Tibial nerve (tissue), 4 donors: Measurements from ENCODE around the gene RUNDC1. TPM values are rescaled to one million over a fixed set of nuclear protein-coding genes. Genes with fewer than 3 reads are reported as not detected.

Source experiments
- DNase-seq, 2 donors: peaks; one replicate each; pipeline ENCODE4 v3.0.0-alpha.2; 2019; ENCODE audit warnings: low spot score in 2 of 2
- H3K27ac ChIP-seq, 4 donors: fragments of 200-600 bp; sonication (generic) in 3 of 4; one replicate each; pipeline ENCODE4 v1.5.1; 2017 to 2019; ENCODE audit warnings: mild to moderate bottlenecking in 1 of 4
- H3K27me3 ChIP-seq, 2 donors: fragments of 200-600 bp; sonication (generic) in 1 of 2; one replicate each; pipeline versions ENCODE4 v1.5.1 to v1.6.0; 2017 to 2019
- H3K36me3 ChIP-seq, 3 donors: fragments of 200-600 bp; sonication (generic); one replicate each; pipeline ENCODE4 v1.5.1; 2018 to 2019
- H3K4me1 ChIP-seq, 4 donors: fragments of 200-600 bp; sonication (generic) in 3 of 4; one replicate each; pipeline ENCODE4 v1.5.1; 2017 to 2019
- H3K4me3 ChIP-seq, 4 donors: fragments of 200-600 bp; sonication (generic) in 3 of 4; one replicate each; pipeline ENCODE4 v1.5.1; 2017 to 2019; ENCODE audit warnings: mild to moderate bottlenecking in 1 of 4, moderate library complexity in 1 of 4
- H3K9me3 ChIP-seq, 4 donors: fragments of 200-600 bp; sonication (generic) in 3 of 4; one replicate each; pipeline ENCODE4 v1.5.1; 2017 to 2019
- EP300 ChIP-seq, 2 donors: sonication (generic); formaldehyde crosslinking; IDR thresholded peaks; one replicate each; pipeline ENCODE4 v1.6.1; 2017; ENCODE audit warnings: antibody characterized with exemption in 2 of 2, mild to moderate bottlenecking in 1 of 2
- POLR2A ChIP-seq, 2 donors: fragments of 450-650 bp; IDR thresholded peaks; one replicate each; pipeline ENCODE4 v1.6.1; 2017; ENCODE audit warnings: antibody characterized with exemption in 2 of 2, mild to moderate bottlenecking in 2 of 2, moderate library complexity in 2 of 2
- WGBS, 2 donors: methylation state at CpG; one replicate each; pipeline ENCODE4 v1.1.5; 2018; 5-methylcytosine and 5-hydroxymethylcytosine counted together
- total RNA-seq, 4 donors: library from RNA; depleted of rRNA; stranded (reverse); fragments of >200 nt; gene quantifications; one replicate each; pipeline ENCODE4 v1.1.0, GENCODE V29; 2016
- TF ChIP-seq, protein P1 (sequence below), 5 experiments: fragments of 200-600 bp in 3 of 5; fragments of 450-650 bp in 2 of 5; sonication (generic) in 3 of 5; IDR thresholded peaks; one replicate each; pipeline ENCODE4 v1.5.1; 2016 to 2019; ENCODE audit warnings: antibody characterized with exemption in 5 of 5, mild to moderate bottlenecking in 3 of 5, moderate library complexity in 2 of 5

RUNDC1 gene
- total RNA-seq, 4 donors from 2014 or later = 10.7 to 15.6 (median 12.9) TPM

DNA sequence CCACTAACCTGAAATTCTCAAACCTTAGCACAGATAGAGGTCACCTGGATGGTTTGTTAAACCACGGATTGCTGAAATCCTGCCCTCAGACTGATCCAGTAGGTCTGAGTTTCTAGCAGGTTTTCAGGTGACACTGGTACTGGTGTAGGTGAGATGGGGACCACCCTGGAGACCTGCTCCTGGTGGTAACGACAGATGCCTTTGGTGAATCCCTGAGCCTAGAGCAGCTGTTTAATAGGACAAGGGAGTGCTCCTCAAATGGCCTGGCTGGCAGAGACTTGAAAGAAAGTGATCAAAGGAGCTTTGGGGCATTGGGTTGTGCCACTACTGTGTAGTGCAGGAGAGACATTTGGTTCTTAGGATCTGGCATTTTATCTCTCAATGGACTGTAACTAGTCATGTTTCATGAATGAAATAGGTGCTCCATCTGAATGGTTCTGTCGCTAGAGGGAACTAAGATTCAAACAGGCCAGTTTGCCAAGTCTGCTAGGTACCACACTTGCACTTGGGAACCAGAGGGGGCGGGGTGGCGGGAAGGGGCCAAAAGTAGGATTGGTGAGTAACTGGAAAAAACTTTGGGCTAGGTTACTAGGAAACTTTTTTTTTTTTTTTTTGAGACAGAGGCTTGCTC, 23.3 kb downstream of the RUNDC1 start:
- Histone ChIP-seq H3K27ac (no peak overlapping the region), H3K36me3 (peaks cover 0 to 51% (median 26%) of the 10 kb centered on the region in 3 donors), H3K4me3 (no peak overlapping the region), H3K27me3 (no peaks in the 10 kb centered on the region), H3K9me3 (no peaks in the 10 kb centered on the region), H3K4me1 (peaks cover 0 to 43% (median 21%) of the 10 kb centered on the region in 4 donors)
- 84 to 89% methylated on average over 5 of the region's 5 CpGs for WGBS, 2 donors
- no peak for DNase-seq
- TF ChIP-seq POLR2A (IDR thresholded peaks at IDR 0.05) (no peak), EP300 (IDR thresholded peaks at IDR 0.05) (no peak)
- TF ChIP-seq, protein P1, sequence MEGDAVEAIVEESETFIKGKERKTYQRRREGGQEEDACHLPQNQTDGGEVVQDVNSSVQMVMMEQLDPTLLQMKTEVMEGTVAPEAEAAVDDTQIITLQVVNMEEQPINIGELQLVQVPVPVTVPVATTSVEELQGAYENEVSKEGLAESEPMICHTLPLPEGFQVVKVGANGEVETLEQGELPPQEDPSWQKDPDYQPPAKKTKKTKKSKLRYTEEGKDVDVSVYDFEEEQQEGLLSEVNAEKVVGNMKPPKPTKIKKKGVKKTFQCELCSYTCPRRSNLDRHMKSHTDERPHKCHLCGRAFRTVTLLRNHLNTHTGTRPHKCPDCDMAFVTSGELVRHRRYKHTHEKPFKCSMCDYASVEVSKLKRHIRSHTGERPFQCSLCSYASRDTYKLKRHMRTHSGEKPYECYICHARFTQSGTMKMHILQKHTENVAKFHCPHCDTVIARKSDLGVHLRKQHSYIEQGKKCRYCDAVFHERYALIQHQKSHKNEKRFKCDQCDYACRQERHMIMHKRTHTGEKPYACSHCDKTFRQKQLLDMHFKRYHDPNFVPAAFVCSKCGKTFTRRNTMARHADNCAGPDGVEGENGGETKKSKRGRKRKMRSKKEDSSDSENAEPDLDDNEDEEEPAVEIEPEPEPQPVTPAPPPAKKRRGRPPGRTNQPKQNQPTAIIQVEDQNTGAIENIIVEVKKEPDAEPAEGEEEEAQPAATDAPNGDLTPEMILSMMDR (IDR thresholded peaks at IDR 0.05) = no peak

DNA sequence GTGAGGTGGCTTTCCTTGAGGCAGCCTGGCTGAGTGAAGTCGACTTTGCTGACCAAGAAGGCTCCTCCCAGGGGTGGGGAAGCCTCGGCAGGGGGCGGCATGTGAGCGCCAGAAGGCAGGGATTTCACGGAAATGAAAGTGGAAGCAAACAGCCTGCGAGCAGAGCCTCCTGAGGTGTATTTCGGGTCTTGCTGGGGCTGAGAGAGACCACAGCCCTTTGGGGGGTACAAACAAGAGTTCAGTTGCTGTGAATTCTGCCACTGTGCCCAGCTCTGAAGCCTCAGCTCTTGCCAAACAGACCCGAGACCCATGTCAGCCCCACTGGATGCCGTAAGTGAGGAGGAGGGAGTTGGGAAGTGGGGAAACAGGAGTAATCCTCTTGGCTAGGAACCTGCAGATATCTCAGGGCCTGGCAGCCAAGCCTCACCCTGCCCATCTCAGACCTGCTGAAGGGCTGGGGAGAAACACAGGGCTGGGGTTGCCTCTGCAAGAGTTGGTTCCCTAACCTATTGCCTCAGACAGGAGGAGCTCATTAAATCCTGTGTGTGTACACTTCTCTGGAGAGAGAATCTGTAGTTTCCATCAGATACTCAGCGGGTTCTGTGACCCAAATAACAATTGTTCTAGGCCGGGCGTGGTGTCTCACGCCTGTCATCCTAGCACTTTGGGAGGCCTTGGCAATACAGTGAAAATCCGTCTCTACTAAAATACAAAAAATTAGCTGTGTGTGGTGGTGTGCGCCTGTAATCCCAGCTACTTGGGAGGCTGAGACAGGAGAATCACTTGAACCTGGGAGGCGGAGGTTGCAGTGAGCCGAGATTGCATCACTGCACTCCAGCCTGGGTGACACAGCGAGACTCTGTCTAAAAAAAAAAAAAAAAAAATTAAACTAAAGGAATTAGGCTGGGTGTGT, 26.5 kb downstream of the RUNDC1 start, which contains the start of gene IFI35:
IFI35 (plus strand) TSS at position 146 of the 913 bp plus-strand sequence; CDS start at position 310, 164 bp downstream.
- peak within 1 kb of the TSS; percentile 67 to 97 (median 92) for H3K27ac ChIP-seq
- no peaks in the 10 kb centered on the region for H3K27me3 ChIP-seq
- peaks cover 0 to 52% (median 26%) of the 10 kb centered on the region in 4 donors for H3K4me1 ChIP-seq
- peaks cover 0 to 30% (median 17%) of the 10 kb centered on the region in 3 donors for H3K36me3 ChIP-seq
- H3K4me3 ChIP-seq = peak within 1 kb of the TSS; percentile 47 to 89 (median 60)
- no peaks in the 10 kb centered on the region for H3K9me3 ChIP-seq
- peak in 1 of 2 donors; percentile 85 for TF ChIP-seq EP300 (IDR thresholded peaks at IDR 0.05)
- TF ChIP-seq POLR2A (IDR thresholded peaks at IDR 0.05) = peak; percentile 43 to 57
- TF ChIP-seq, protein P1 (IDR thresholded peaks at IDR 0.05) = peak; percentile 18 to 62 (median 41)
- DNase-seq = peak; percentile 80 to 83
- WGBS, 2 donors = 31 to 36% methylated on average over 18 of the region's 18 CpGs

DNA sequence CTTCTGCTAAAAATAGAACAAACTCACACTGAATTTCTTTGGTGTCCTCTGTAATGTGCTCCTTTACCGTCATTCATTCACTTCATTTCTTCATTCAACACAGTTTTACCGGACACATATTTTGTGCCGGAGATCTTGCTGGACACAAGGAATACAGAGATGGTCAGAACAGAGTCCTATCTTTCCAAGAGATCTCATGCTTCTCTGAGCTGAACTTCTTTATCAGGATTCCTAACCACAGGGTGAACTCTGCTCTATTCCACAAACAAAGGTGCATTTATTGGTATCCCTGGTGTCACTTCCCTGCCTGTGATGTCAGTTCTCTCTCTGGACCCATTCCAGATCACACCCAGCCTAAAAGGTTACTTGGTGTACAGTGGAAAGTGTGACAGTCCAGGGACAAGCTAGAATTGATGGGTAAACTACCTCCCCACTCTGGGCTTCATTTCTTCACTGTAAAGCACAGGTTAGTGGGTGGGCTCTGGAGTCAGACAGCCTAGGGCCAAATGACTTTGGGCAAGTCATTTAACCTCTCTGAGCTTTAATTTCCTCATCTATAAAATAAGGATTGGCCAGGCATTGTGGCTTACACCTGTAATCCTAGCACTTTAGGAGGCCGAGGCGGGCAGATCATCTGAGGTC, 30.4 kb downstream of the RUNDC1 start:
- WGBS, 2 donors = 70 to 75% methylated on average over 5 of the region's 5 CpGs
- DNase-seq = no peak
- Histone ChIP-seq H3K36me3 (peaks cover 0 to 32% (median 0%) of the 10 kb centered on the region in 3 donors), H3K27ac (peak overlapping the region; percentile 14 to 88 (median 62)), H3K4me3 (no peak overlapping the region), H3K4me1 (peaks cover 0 to 87% (median 41%) of the 10 kb centered on the region in 4 donors), H3K9me3 (no peaks in the 10 kb centered on the region), H3K27me3 (no peaks in the 10 kb centered on the region)
- TF ChIP-seq POLR2A (IDR thresholded peaks at IDR 0.05) (no peak), EP300 (IDR thresholded peaks at IDR 0.05) (no peak)
- TF ChIP-seq, protein P1 (IDR thresholded peaks at IDR 0.05) = no peak

DNA sequence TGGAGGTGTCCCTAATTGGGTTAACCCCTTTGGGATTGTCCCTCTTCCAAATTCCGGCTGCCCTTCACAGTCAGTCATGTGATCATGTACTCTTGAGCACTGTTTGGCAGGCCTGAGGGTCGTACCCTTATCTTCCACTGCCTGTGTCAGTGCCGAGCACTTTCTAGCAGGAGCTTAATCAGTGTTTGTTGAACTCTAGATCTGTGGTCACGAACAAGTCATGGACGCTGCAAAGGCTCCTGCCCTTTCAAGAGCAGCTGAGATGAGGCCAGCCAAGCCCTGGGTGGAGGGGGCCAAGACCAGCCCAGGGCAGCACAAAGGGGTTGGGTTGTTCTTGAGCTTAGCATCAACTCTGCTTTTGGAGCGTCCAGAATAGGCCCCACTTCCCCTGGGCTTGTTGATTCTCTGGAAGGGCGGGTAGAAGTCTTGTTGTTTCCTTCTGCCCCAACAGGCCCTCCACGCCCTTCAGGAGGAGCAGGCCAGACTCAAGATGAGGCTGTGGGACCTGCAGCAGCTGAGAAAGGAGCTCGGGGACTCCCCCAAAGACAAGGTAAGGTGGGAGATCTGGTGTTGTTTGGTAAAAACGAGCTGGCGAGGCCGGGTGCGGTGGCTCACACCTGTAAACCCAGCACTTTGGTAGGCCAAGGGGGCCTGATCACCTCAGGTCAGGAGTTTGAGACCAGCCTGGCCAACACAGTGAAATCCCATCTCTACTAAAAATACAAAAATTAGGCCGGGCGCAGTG, 31.5 kb downstream of the RUNDC1 start:
- DNase-seq = no peak
- TF ChIP-seq EP300 (IDR thresholded peaks at IDR 0.05) (peak in 1 of 2 donors; percentile 8), POLR2A (IDR thresholded peaks at IDR 0.05) (no peak)
- peak overlapping the region; percentile 48 to 88 (median 68) for H3K27ac ChIP-seq
- peaks cover 0 to 94% (median 48%) of the 10 kb centered on the region in 4 donors for H3K4me1 ChIP-seq
- no peaks in the 10 kb centered on the region for H3K27me3 ChIP-seq
- 51 to 56% methylated on average over 15 of the region's 15 CpGs for WGBS, 2 donors
- peaks cover 0 to 43% (median 0%) of the 10 kb centered on the region in 3 donors for H3K36me3 ChIP-seq
- H3K9me3 ChIP-seq = no peaks in the 10 kb centered on the region
- H3K4me3 ChIP-seq = no peak overlapping the region

DNA sequence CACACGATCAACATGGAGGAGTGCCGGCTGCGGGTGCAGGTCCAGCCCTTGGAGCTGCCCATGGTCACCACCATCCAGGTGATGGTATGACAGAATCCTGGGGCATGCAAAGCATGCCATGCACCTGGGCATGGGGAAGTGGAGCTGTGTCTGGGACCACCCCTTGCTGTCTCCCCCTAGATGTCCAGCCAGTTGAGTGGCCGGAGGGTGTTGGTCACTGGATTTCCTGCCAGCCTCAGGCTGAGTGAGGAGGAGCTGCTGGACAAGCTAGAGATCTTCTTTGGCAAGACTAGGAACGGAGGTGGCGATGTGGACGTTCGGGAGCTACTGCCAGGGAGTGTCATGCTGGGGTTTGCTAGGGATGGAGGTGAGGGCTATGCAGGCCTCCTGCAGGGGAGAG, 32.9 kb downstream of the RUNDC1 start:
- H3K36me3 ChIP-seq = peaks cover 0 to 55% (median 0%) of the 10 kb centered on the region in 3 donors
- peak overlapping the region in 3 of 4 donors; percentile 70 to 88 (median 76) for H3K27ac ChIP-seq
- H3K4me3 ChIP-seq = no peak overlapping the region
- no peaks in the 10 kb centered on the region for H3K27me3 ChIP-seq
- 74 to 89% methylated on average over 7 to 8 of the region's 8 CpGs for WGBS, 2 donors
- peaks cover 0 to 91% (median 44%) of the 10 kb centered on the region in 4 donors for H3K4me1 ChIP-seq
- no peak for DNase-seq
- H3K9me3 ChIP-seq = no peaks in the 10 kb centered on the region
- no peak for TF ChIP-seq EP300 (IDR thresholded peaks at IDR 0.05)
- no peak for TF ChIP-seq POLR2A (IDR thresholded peaks at IDR 0.05)
- TF ChIP-seq, protein P1 (IDR thresholded peaks at IDR 0.05) = no peak
